Tibial nerve (tissue), 4 donors: ENCODE data around the gene ZNF543. TPM values are rescaled to one million over a fixed set of nuclear protein-coding genes. Genes with fewer than 3 reads are reported as not detected.

ENCODE experiments used
- DNase-seq, 2 donors: peaks; one replicate each; pipeline ENCODE4 v3.0.0-alpha.2; 2019; ENCODE audit warnings: low spot score in 2 of 2
- H3K27ac ChIP-seq, 4 donors: fragments of 200-600 bp; sonication (generic) in 3 of 4; one replicate each; pipeline ENCODE4 v1.5.1; 2017 to 2019; ENCODE audit warnings: mild to moderate bottlenecking in 1 of 4
- H3K27me3 ChIP-seq, 2 donors: fragments of 200-600 bp; sonication (generic) in 1 of 2; one replicate each; pipeline versions ENCODE4 v1.5.1 to v1.6.0; 2017 to 2019
- H3K36me3 ChIP-seq, 3 donors: fragments of 200-600 bp; sonication (generic); one replicate each; pipeline ENCODE4 v1.5.1; 2018 to 2019
- H3K4me1 ChIP-seq, 4 donors: fragments of 200-600 bp; sonication (generic) in 3 of 4; one replicate each; pipeline ENCODE4 v1.5.1; 2017 to 2019
- H3K4me3 ChIP-seq, 4 donors: fragments of 200-600 bp; sonication (generic) in 3 of 4; one replicate each; pipeline ENCODE4 v1.5.1; 2017 to 2019; ENCODE audit warnings: mild to moderate bottlenecking in 1 of 4, moderate library complexity in 1 of 4
- H3K9me3 ChIP-seq, 4 donors: fragments of 200-600 bp; sonication (generic) in 3 of 4; one replicate each; pipeline ENCODE4 v1.5.1; 2017 to 2019
- EP300 ChIP-seq, 2 donors: sonication (generic); formaldehyde crosslinking; IDR thresholded peaks; one replicate each; pipeline ENCODE4 v1.6.1; 2017; ENCODE audit warnings: antibody characterized with exemption in 2 of 2, mild to moderate bottlenecking in 1 of 2
- POLR2A ChIP-seq, 2 donors: fragments of 450-650 bp; IDR thresholded peaks; one replicate each; pipeline ENCODE4 v1.6.1; 2017; ENCODE audit warnings: antibody characterized with exemption in 2 of 2, mild to moderate bottlenecking in 2 of 2, moderate library complexity in 2 of 2
- WGBS, 2 donors: methylation state at CpG; one replicate each; pipeline ENCODE4 v1.1.5; 2018; 5-methylcytosine and 5-hydroxymethylcytosine counted together
- total RNA-seq, 4 donors: library from RNA; depleted of rRNA; stranded (reverse); fragments of >200 nt; gene quantifications; one replicate each; pipeline ENCODE4 v1.1.0, GENCODE V29; 2016
- TF ChIP-seq, protein P1 (sequence below), 5 experiments: fragments of 200-600 bp in 3 of 5; fragments of 450-650 bp in 2 of 5; sonication (generic) in 3 of 5; IDR thresholded peaks; one replicate each; pipeline ENCODE4 v1.5.1; 2016 to 2019; ENCODE audit warnings: antibody characterized with exemption in 5 of 5, mild to moderate bottlenecking in 3 of 5, moderate library complexity in 2 of 5

ZNF543 gene
- total RNA-seq, 4 donors from 2014 or later = 7.3 to 10.6 (median 7.9) TPM

GRCh38 chr19:57288373-57288772, 31.9 kb upstream of the ZNF543 start:
- Histone ChIP-seq H3K4me1 (peaks cover 0 to 8% (median 0%) of the 10 kb centered on the region in 4 donors), H3K9me3 (peaks cover 10 to 94% (median 39%) of the 10 kb centered on the region in 4 donors)
- WGBS, 2 donors = 92 to 94% methylated on average over 4 of the region's 4 CpGs

GRCh38 chr19:57290970-57291369, 29.3 kb upstream of the ZNF543 start:
- WGBS, 2 donors = 93 to 96% methylated on average over 11 of the region's 11 CpGs
- H3K27ac ChIP-seq = no peak overlapping the region
- H3K9me3 ChIP-seq = peaks cover 10 to 100% (median 49%) of the 10 kb centered on the region in 4 donors
- no peak overlapping the region for H3K4me3 ChIP-seq
- DNase-seq = no peak
- TF ChIP-seq, protein P1, sequence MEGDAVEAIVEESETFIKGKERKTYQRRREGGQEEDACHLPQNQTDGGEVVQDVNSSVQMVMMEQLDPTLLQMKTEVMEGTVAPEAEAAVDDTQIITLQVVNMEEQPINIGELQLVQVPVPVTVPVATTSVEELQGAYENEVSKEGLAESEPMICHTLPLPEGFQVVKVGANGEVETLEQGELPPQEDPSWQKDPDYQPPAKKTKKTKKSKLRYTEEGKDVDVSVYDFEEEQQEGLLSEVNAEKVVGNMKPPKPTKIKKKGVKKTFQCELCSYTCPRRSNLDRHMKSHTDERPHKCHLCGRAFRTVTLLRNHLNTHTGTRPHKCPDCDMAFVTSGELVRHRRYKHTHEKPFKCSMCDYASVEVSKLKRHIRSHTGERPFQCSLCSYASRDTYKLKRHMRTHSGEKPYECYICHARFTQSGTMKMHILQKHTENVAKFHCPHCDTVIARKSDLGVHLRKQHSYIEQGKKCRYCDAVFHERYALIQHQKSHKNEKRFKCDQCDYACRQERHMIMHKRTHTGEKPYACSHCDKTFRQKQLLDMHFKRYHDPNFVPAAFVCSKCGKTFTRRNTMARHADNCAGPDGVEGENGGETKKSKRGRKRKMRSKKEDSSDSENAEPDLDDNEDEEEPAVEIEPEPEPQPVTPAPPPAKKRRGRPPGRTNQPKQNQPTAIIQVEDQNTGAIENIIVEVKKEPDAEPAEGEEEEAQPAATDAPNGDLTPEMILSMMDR (IDR thresholded peaks at IDR 0.05) = no peak
- TF ChIP-seq EP300 (IDR thresholded peaks at IDR 0.05) (no peak), POLR2A (IDR thresholded peaks at IDR 0.05) (no peak)
- peaks cover 17 to 100% (median 66%) of the 10 kb centered on the region in 3 donors for H3K36me3 ChIP-seq
- no peaks in the 10 kb centered on the region for H3K4me1 ChIP-seq
- H3K27me3 ChIP-seq = no peaks in the 10 kb centered on the region

More at GRCh38 chr19:57288373-57288772, 31.9 kb upstream of the ZNF543 start:
- Histone ChIP-seq H3K27me3 (no peaks in the 10 kb centered on the region), H3K36me3 (peaks cover 17 to 100% (median 74%) of the 10 kb centered on the region in 3 donors), H3K27ac (no peak overlapping the region), H3K4me3 (no peak overlapping the region)
- DNase-seq = no peak
- TF ChIP-seq EP300 (IDR thresholded peaks at IDR 0.05) (no peak), POLR2A (IDR thresholded peaks at IDR 0.05) (no peak)
- TF ChIP-seq, protein P1 (IDR thresholded peaks at IDR 0.05) = no peak

DNA sequence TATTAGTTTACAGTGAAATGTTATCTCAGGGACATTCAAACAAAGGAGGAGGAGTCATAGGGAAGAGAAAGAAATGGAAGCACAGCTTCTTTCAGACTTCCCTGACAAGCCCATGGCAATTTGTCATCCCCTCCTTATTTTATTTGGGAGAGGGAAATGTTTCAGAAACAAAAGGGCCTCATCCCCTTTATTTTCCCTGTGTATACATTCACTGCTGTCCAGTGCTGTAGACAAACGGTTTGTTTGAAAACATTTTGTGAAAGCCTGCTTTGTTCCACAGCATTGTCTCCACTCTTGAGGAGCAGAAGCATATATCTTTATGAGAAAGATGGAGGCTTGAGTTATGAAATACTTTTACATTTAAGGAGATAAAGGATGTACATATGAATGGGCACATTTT, 27.7 kb upstream of the ZNF543 start:
- H3K9me3 ChIP-seq = peaks cover 10 to 97% (median 46%) of the 10 kb centered on the region in 4 donors
- DNase-seq = no peak
- H3K27ac ChIP-seq = no peak overlapping the region
- no peaks in the 10 kb centered on the region for H3K27me3 ChIP-seq
- TF ChIP-seq, protein P1 (IDR thresholded peaks at IDR 0.05) = no peak
- no peak for TF ChIP-seq EP300 (IDR thresholded peaks at IDR 0.05)
- no peak for TF ChIP-seq POLR2A (IDR thresholded peaks at IDR 0.05)
- H3K36me3 ChIP-seq = peaks cover 12 to 100% (median 55%) of the 10 kb centered on the region in 3 donors
- WGBS, 2 donors = 43 to 59% methylated on average over 1 of the region's 1 CpG
- H3K4me3 ChIP-seq = no peak overlapping the region
- H3K4me1 ChIP-seq = no peaks in the 10 kb centered on the region

DNA sequence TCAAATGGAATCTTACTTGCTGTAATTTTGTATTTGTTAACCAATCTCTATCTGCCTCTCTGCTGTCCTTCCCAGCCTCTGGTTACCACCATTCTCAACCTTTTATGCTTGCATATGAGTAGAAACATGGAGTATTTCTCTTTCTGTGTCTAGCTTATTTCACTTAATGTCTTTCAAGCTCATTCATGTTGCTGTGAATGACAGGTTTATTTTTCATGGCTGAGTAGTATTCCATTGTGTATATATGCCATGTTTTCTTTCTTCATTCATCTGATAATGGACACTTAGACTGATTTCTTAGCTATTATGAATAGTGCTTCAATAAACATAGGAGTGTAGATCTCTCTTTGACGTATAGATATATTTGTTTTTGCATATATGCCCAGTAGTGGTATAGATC, 26.6 kb upstream of the ZNF543 start:
- no peak for TF ChIP-seq EP300 (IDR thresholded peaks at IDR 0.05)
- TF ChIP-seq POLR2A (IDR thresholded peaks at IDR 0.05) = no peak
- TF ChIP-seq, protein P1 (IDR thresholded peaks at IDR 0.05) = no peak
- H3K36me3 ChIP-seq = peaks cover 11 to 98% (median 46%) of the 10 kb centered on the region in 3 donors
- 100% methylated on average over 1 of the region's 1 CpG for WGBS, 2 donors

DNA sequence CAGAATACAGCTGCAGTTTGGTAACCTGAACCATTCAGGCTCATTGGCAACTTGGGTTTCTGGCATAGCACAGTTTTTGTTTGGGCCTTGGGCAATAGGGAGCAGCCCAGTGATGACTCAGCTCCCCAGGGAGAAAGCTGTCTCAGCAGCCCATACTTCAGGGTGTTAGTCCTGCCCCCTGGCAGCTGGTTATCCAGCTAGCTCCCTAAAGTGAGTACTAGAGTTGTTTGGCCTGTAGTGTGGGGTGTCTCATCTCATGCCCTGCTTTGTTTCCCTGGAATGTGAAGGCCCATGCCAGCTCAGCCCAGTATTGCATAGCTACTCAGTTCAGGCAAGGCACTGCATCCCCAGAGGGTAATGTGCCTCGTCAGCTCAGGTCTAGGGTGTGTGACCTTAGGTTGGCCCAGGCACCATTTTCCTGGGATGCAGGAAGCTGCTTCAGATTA, 18.2 kb upstream of the ZNF543 start:
- DNase-seq = no peak
- H3K4me3 ChIP-seq = no peak overlapping the region
- H3K27ac ChIP-seq = no peak overlapping the region
- no peaks in the 10 kb centered on the region for H3K27me3 ChIP-seq
- H3K36me3 ChIP-seq = peaks cover 0 to 84% (median 12%) of the 10 kb centered on the region in 3 donors
- WGBS, 2 donors = 63 to 70% methylated on average over 1 of the region's 1 CpG
- H3K4me1 ChIP-seq = peaks cover 0 to 6% (median 0%) of the 10 kb centered on the region in 4 donors
- H3K9me3 ChIP-seq = peaks cover 0 to 77% (median 10%) of the 10 kb centered on the region in 4 donors
- TF ChIP-seq EP300 (IDR thresholded peaks at IDR 0.05) = no peak

More for the DNA sequence above, 26.6 kb upstream of the ZNF543 start:
- no peak for DNase-seq
- Histone ChIP-seq H3K27me3 (no peaks in the 10 kb centered on the region), H3K4me3 (no peak overlapping the region), H3K9me3 (peaks cover 8 to 95% (median 40%) of the 10 kb centered on the region in 4 donors), H3K4me1 (no peaks in the 10 kb centered on the region), H3K27ac (no peak overlapping the region)
